ENCODE data around the gene ETFA.
A peak's percentile ranks its signal among the peaks of the same experiment; 100 is the strongest.

Gene ETFA

GRCh38 chr15:76349301-76350070 lies 38.2 kb upstream of the ETFA start:
- no peak for TF ChIP-seq ZBTB7A (IDR thresholded peaks at IDR 0.05; ENCODE audit: low read depth)
- TF ChIP-seq USF1 (IDR thresholded peaks at IDR 0.05) = no peak
- TF ChIP-seq NFIC (IDR thresholded peaks at IDR 0.05) = no peak
- no peak for TF ChIP-seq CREB1 (IDR thresholded peaks at IDR 0.05; ENCODE audit: low read depth)
- TF ChIP-seq EGR1 (IDR thresholded peaks at IDR 0.05) = no peak
- no peak for TF ChIP-seq TEAD4 (IDR thresholded peaks at IDR 0.05)
- TF ChIP-seq REST (IDR thresholded peaks at IDR 0.05; ENCODE audit: low read depth) = no peak
- no peak for TF ChIP-seq TAF1 (IDR thresholded peaks at IDR 0.05; ENCODE audit: low read depth)
- TF ChIP-seq TCF12 (IDR thresholded peaks at IDR 0.05; ENCODE audit: low read depth) = no peak
- TF ChIP-seq MAX (IDR thresholded peaks at IDR 0.05) = no peak
- TF ChIP-seq EP300 (IDR thresholded peaks at IDR 0.05; ENCODE audit: borderline replicate concordance) = no peak
- no peak for TF ChIP-seq RAD21 (IDR thresholded peaks at IDR 0.05; ENCODE audit: low read depth)
- TF ChIP-seq YY1 (IDR thresholded peaks at IDR 0.05; ENCODE audit: low read depth) = no peak
- no peak for TF ChIP-seq CEBPB (IDR thresholded peaks at IDR 0.05)

- TF ChIP-seq TCF12 (IDR thresholded peaks at IDR 0.05; ENCODE audit: low read depth) (no peak), NFIC (IDR thresholded peaks at IDR 0.05) (no peak), MAX (IDR thresholded peaks at IDR 0.05) (no peak), YY1 (IDR thresholded peaks at IDR 0.05; ENCODE audit: low read depth) (no peak), EP300 (IDR thresholded peaks at IDR 0.05; ENCODE audit: borderline replicate concordance) (no peak), CEBPB (IDR thresholded peaks at IDR 0.05) (no peak), FOXM1 (IDR thresholded peaks at IDR 0.05; ENCODE audit: borderline replicate concordance, low read depth) (no peak), TEAD4 (IDR thresholded peaks at IDR 0.05) (no peak), CREB1 (IDR thresholded peaks at IDR 0.05; ENCODE audit: low read depth) (no peak), RAD21 (IDR thresholded peaks at IDR 0.05; ENCODE audit: low read depth) (no peak), REST (IDR thresholded peaks at IDR 0.05; ENCODE audit: low read depth) (no peak), TAF1 (IDR thresholded peaks at IDR 0.05; ENCODE audit: low read depth) (no peak), USF1 (IDR thresholded peaks at IDR 0.05) (no peak)
Observed at GRCh38 chr15:76347482-76348055, 36.3 kb upstream of the ETFA start.

- 0 out of 2 replicates have a peak, but pooled peaks have one; percentile 11 for TF ChIP-seq NFIC (IDR thresholded peaks at IDR 0.05)
- no peak for TF ChIP-seq TEAD4 (IDR thresholded peaks at IDR 0.05)
Observed at GRCh38 chr15:76346669-76347481, 35.6 kb upstream of the ETFA start.

- TF ChIP-seq TCF12 (IDR thresholded peaks at IDR 0.05; ENCODE audit: low read depth) (peak; percentile 18; the same call in 1 of the 2 replicates), MAX (IDR thresholded peaks at IDR 0.05) (peak; percentile 61), TAF1 (IDR thresholded peaks at IDR 0.05; ENCODE audit: low read depth) (peak; percentile 24; the same call in 1 of the 2 replicates), ZBTB7A (IDR thresholded peaks at IDR 0.05; ENCODE audit: low read depth) (no peak), EP300 (IDR thresholded peaks at IDR 0.05; ENCODE audit: borderline replicate concordance) (no peak), RAD21 (IDR thresholded peaks at IDR 0.05; ENCODE audit: low read depth) (0 out of 2 replicates have a peak, but pooled peaks have one; percentile 1), NFIC (IDR thresholded peaks at IDR 0.05) (no peak), YY1 (IDR thresholded peaks at IDR 0.05; ENCODE audit: low read depth) (no peak), USF1 (IDR thresholded peaks at IDR 0.05) (peak; percentile 57; the same call in 1 of the 2 replicates)
Observed at GRCh38 chr15:76345880-76346668, 34.8 kb upstream of the ETFA start.
